Keratinocyte (primary cell): ENCODE results near the gene TRPM2.

ENCODE experiments used
- EZH2 ChIP-seq: IDR thresholded peaks from one replicate; pipeline ENCODE4 v1.6.1; 2012; ENCODE audit warnings: inconsistent platforms, mild to moderate bottlenecking, low read length, moderate library complexity
- TF ChIP-seq, protein P1 (sequence below), 3 experiments: IDR thresholded peaks in 1 of 3; conservative IDR thresholded peaks in 1 of 3; optimal IDR thresholded peaks in 1 of 3; 2 replicates in 2 of 3; 3 replicates in 1 of 3; pipeline versions ENCODE3 to v1.5.1; 2011; ENCODE audit warnings: low read length in 3 of 3, mild to moderate bottlenecking in 3 of 3, moderate library complexity in 2 of 3, control low read depth in 1 of 3, inconsistent platforms in 1 of 3; ENCODE audit not compliant: insufficient read depth in 2 of 3; ENCODE audit errors: extremely low read depth in 1 of 3

GRCh38 chr21:44365967-44366585 lies 12.7 kb downstream of the TRPM2 start:
- no peak for TF ChIP-seq EZH2
- TF ChIP-seq, protein P1, sequence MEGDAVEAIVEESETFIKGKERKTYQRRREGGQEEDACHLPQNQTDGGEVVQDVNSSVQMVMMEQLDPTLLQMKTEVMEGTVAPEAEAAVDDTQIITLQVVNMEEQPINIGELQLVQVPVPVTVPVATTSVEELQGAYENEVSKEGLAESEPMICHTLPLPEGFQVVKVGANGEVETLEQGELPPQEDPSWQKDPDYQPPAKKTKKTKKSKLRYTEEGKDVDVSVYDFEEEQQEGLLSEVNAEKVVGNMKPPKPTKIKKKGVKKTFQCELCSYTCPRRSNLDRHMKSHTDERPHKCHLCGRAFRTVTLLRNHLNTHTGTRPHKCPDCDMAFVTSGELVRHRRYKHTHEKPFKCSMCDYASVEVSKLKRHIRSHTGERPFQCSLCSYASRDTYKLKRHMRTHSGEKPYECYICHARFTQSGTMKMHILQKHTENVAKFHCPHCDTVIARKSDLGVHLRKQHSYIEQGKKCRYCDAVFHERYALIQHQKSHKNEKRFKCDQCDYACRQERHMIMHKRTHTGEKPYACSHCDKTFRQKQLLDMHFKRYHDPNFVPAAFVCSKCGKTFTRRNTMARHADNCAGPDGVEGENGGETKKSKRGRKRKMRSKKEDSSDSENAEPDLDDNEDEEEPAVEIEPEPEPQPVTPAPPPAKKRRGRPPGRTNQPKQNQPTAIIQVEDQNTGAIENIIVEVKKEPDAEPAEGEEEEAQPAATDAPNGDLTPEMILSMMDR (optimal IDR thresholded peaks at IDR 0.05 in 1 of 3, IDR thresholded peaks at IDR 0.05 in 1 of 3, conservative IDR thresholded peaks at IDR 0.05 in 1 of 3; ENCODE audit: extremely low read depth in 1 of 3, insufficient read depth in 2 of 3, low read length in 3 of 3) = no peak
